GM23248 (cell line): ENCODE results near the gene KCNS1. TPM values are rescaled to one million over a fixed set of nuclear protein-coding genes. Genes with fewer than 3 reads are reported as not detected.
"Not testable (repeated sequence)": the region's sequence is repeated elsewhere in the genome, so short reads cannot be mapped to it uniquely, and the experiment has no call there.

Source experiments
- DNase-seq: peaks from one replicate; pipeline ENCODE4 v3.0.0-alpha.2; 2015
- H2AFZ ChIP-seq: fragments of 200-600 bp; sonication (generic); 2 replicates; pipeline ENCODE4 v1.6.1; 2016; ENCODE audit warnings: antibody characterized with exemption
- H3F3A ChIP-seq: fragments of 200-600 bp; sonication (generic); 2 replicates; pipeline ENCODE4 v1.6.1; 2016; ENCODE audit warnings: mild to moderate bottlenecking, antibody characterized with exemption, mixed run types; ENCODE audit not compliant: insufficient read depth
- H3K27ac ChIP-seq: fragments of 200-600 bp; sonication (generic); 2 replicates; pipeline ENCODE4 v1.5.1; 2016; ENCODE audit warnings: mild to moderate bottlenecking
- H3K27me3 ChIP-seq: fragments of 200-600 bp; sonication (generic); replicated peaks from 2 replicates; pipeline ENCODE4 v1.6.1; 2016; ENCODE audit warnings: mild to moderate bottlenecking; ENCODE audit not compliant: insufficient read depth
- H3K36me3 ChIP-seq: fragments of 200-600 bp; sonication (generic); 2 replicates; pipeline ENCODE4 v1.6.1; 2016; ENCODE audit warnings: low read depth, mild to moderate bottlenecking
- H3K4me1 ChIP-seq: fragments of 200-600 bp; sonication (generic); 2 replicates; pipeline ENCODE4 v1.6.1; 2016; ENCODE audit warnings: mild to moderate bottlenecking; ENCODE audit not compliant: insufficient read depth
- H3K4me2 ChIP-seq: fragments of 200-600 bp; sonication (generic); one replicate; pipeline ENCODE4 v1.6.1; 2016; ENCODE audit warnings: mild to moderate bottlenecking; ENCODE audit not compliant: unreplicated experiment
- H3K4me3 ChIP-seq: fragments of 200-600 bp; sonication (generic); 2 replicates; pipeline ENCODE4 v1.5.1; 2016; ENCODE audit warnings: mild to moderate bottlenecking
- H3K79me2 ChIP-seq: fragments of 200-600 bp; sonication (generic); 2 replicates; pipeline ENCODE4 v1.6.1; 2016; ENCODE audit warnings: mild to moderate bottlenecking; ENCODE audit not compliant: insufficient read depth
- H3K9ac ChIP-seq: fragments of 200-600 bp; sonication (generic); 2 replicates; pipeline ENCODE4 v1.6.1; 2016; ENCODE audit warnings: mild to moderate bottlenecking
- H3K9me2 ChIP-seq: fragments of 200-600 bp; sonication (generic); 2 replicates; pipeline ENCODE4 v1.6.1; 2016; ENCODE audit warnings: mixed run types, mild to moderate bottlenecking, moderate library complexity; ENCODE audit not compliant: insufficient read depth
- H3K9me3 ChIP-seq: fragments of 200-600 bp; sonication (generic); one replicate; pipeline ENCODE4 v1.6.1; 2017; ENCODE audit warnings: low read depth
- H4K20me1 ChIP-seq: fragments of 200-600 bp; sonication (generic); 2 replicates; pipeline ENCODE4 v1.6.0; 2016; ENCODE audit not compliant: insufficient read depth
- EZH2 ChIP-seq: fragments of 200-600 bp; sonication (generic); IDR thresholded peaks from 2 replicates; pipeline ENCODE4 v1.6.1; 2018; ENCODE audit warnings: antibody characterized with exemption, mild to moderate bottlenecking; ENCODE audit not compliant: insufficient read depth, poor library complexity, severe bottlenecking
- EZH2phosphoT487 ChIP-seq: fragments of 200-600 bp; sonication (generic); IDR thresholded peaks from 2 replicates; pipeline ENCODE4 v1.6.1; 2018; ENCODE audit warnings: antibody characterized with exemption, moderate library complexity, mild to moderate bottlenecking, low read depth; ENCODE audit not compliant: insufficient read depth
- WGBS, 2 experiments: methylation state at CpG; one replicate each; pipeline ENCODE4 v1.1.6; 2015 to 2017; ENCODE audit warnings: low lambda C conversion rate in 2 of 2, low coverage in 1 of 2; ENCODE audit errors: missing lambda C conversion rate in 2 of 2; 5-methylcytosine and 5-hydroxymethylcytosine counted together
- in situ Hi-C: fragments of 300-500 bp; cut with MboI; formaldehyde crosslinking; loops from 2 replicates; pipeline ENCODE4 v1.15.0; 2020
- polyA plus RNA-seq: library from polyadenylated mRNA; unstranded; fragments of >200 nt; fragmentation: Nextera tagmentation; extraction: Ambion mirVana; gene quantifications from 2 replicates; pipeline ENCODE4 v1.2.1, GENCODE V29; 2016
- total RNA-seq: library from RNA; depleted of rRNA; stranded (reverse); fragments of >200 nt; shearing (Covaris generic); gene quantifications from 2 replicates; pipeline ENCODE4 v1.2.3, GENCODE V29; 2014; rRNA removed

The KCNS1 gene
- total RNA-seq: 0.11 and 0.25 TPM in 2 replicates
- polyA plus RNA-seq: 0.55 and 0.99 TPM in 2 replicates

- Histone ChIP-seq H4K20me1 (no peaks in the 10 kb centered on the region), H2AFZ (0 out of 2 replicates have a peak within 1 kb of the TSS, but pooled peaks have one; percentile 29), H3F3A (0 out of 2 replicates have a peak, but pooled peaks cover 3% of the 10 kb centered on the region), H3K79me2 (no peaks in the 10 kb centered on the region), H3K9ac (no peak within 1 kb of the TSS), H3K9me2 (no peaks in the 10 kb centered on the region), H3K27me3 (0 out of 2 replicates have a peak, but pooled peaks cover 3% of the 10 kb centered on the region), H3K9me3 (no peaks in the 10 kb centered on the region), H3K36me3 (no peaks in the 10 kb centered on the region), H3K4me3 (no peak within 1 kb of the TSS), H3K27ac (no peak within 1 kb of the TSS), H3K4me1 (peaks cover 5% of the 10 kb centered on the region; the same call in 1 of the 2 replicates), H3K4me2 (no peak within 1 kb of the TSS)
- in situ Hi-C loops: no loop called here
- WGBS, 2 experiments: 28 to 31% methylated on average over 31 to 38 of the region's 38 CpGs
- DNase-seq: no peak
- no peak for TF ChIP-seq EZH2phosphoT487
These were observed at the start of gene KCNS1 for GRCh38 chr20:45100563-45101245. TSS of gene KCNS1 (minus strand) at chr20:45101127. CDS start at chr20:45099236, 1,891 bp downstream.

- no peaks in the 10 kb centered on the region for H3K9me2 ChIP-seq
- no peak for DNase-seq
- in situ Hi-C loops: loop anchor here (25.0 kb wide), 1 partner anchor 338 kb away; no protein-coding TSS in a partner anchor
These were observed 48.1 kb upstream of the KCNS1 start for GRCh38 chr20:45149062-45149461.

GRCh38 chr20:45140836-45141235, 39.9 kb upstream of the KCNS1 start:
- no peaks in the 10 kb centered on the region for H3K79me2 ChIP-seq
- no peaks in the 10 kb centered on the region for H3K4me1 ChIP-seq
- H3K4me2 ChIP-seq: no peak overlapping the region
- H3K9me3 ChIP-seq: no peaks in the 10 kb centered on the region
- no peak for TF ChIP-seq EZH2
- no peak for TF ChIP-seq EZH2phosphoT487
- no peak overlapping the region for H3K9ac ChIP-seq
- no peaks in the 10 kb centered on the region for H3F3A ChIP-seq
- no peaks in the 10 kb centered on the region for H3K9me2 ChIP-seq
- no peak for DNase-seq
- 52 to 60% methylated on average over 4 of the region's 4 CpGs for WGBS, 2 experiments
- H3K36me3 ChIP-seq: no peaks in the 10 kb centered on the region
- H3K27ac ChIP-seq: no peak overlapping the region
- peaks cover 31% of the 10 kb centered on the region for H3K27me3 ChIP-seq
- H4K20me1 ChIP-seq: no peaks in the 10 kb centered on the region
- H2AFZ ChIP-seq: no peak overlapping the region
- in situ Hi-C loops: loop anchor here (25.0 kb wide), 1 partner anchor 346 kb away; no protein-coding TSS in a partner anchor
- no peak overlapping the region for H3K4me3 ChIP-seq

More at GRCh38 chr20:45149062-45149461, 48.1 kb upstream of the KCNS1 start:
- no peak overlapping the region for H3K9ac ChIP-seq
- peaks cover 46% of the 10 kb centered on the region for H3K27me3 ChIP-seq
- H3K36me3 ChIP-seq: no peaks in the 10 kb centered on the region
- no peaks in the 10 kb centered on the region for H4K20me1 ChIP-seq
- H3K27ac ChIP-seq: no peak overlapping the region
- 63% methylated on average over 3 of the region's 3 CpGs for WGBS, 2 experiments
- H3K9me3 ChIP-seq: no peaks in the 10 kb centered on the region
- no peaks in the 10 kb centered on the region for H3K4me1 ChIP-seq
- no peak for TF ChIP-seq EZH2phosphoT487
- no peak overlapping the region for H2AFZ ChIP-seq
- no peaks in the 10 kb centered on the region for H3F3A ChIP-seq
- H3K79me2 ChIP-seq: no peaks in the 10 kb centered on the region
- no peak overlapping the region for H3K4me3 ChIP-seq
- no peak overlapping the region for H3K4me2 ChIP-seq

- DNase-seq, H3K4me1 ChIP-seq, H3K79me2 ChIP-seq, H3K27ac ChIP-seq, H4K20me1 ChIP-seq, H3K9me2 ChIP-seq, H3K9me3 ChIP-seq, H3K36me3 ChIP-seq, H2AFZ ChIP-seq, H3K4me2 ChIP-seq, H3K4me3 ChIP-seq, H3F3A ChIP-seq, H3K9ac ChIP-seq: not testable (repeated sequence)
- in situ Hi-C loops: loop anchor here (25.0 kb wide), 1 partner anchor 347 kb away; no protein-coding TSS in a partner anchor
- 79 to 82% methylated on average over 5 of the region's 5 CpGs for WGBS, 2 experiments
- H3K27me3 ChIP-seq: peaks cover 24% of the 10 kb centered on the region
These were observed 38.9 kb upstream of the KCNS1 start for GRCh38 chr20:45139733-45140375.
